Osteocyte (in vitro differentiated cells): ENCODE results near the gene CDK8. TPM values are rescaled to one million over a fixed set of nuclear protein-coding genes. Genes with fewer than 3 reads are reported as not detected.

Source experiments
- DNase-seq: peaks from one replicate; pipeline ENCODE4 v3.0.0; 2021; ENCODE audit warnings: mixed read lengths; ENCODE audit not compliant: unreplicated experiment; ENCODE audit errors: extremely low spot score
- H3K27ac Mint-ChIP-seq: one replicate; pipeline ENCODE4 v1.8.0; 2021; ENCODE audit warnings: mild to moderate bottlenecking, mixed read lengths; ENCODE audit not compliant: unreplicated experiment
- H3K27me3 Mint-ChIP-seq: one replicate; pipeline ENCODE4 v1.8.0; 2021; ENCODE audit warnings: mixed read lengths; ENCODE audit not compliant: unreplicated experiment
- H3K36me3 Mint-ChIP-seq: one replicate; pipeline ENCODE4 v1.8.0; 2021; ENCODE audit warnings: mixed read lengths; ENCODE audit not compliant: unreplicated experiment
- H3K4me1 Mint-ChIP-seq: one replicate; pipeline ENCODE4 v1.8.0; 2021; ENCODE audit warnings: mixed read lengths; ENCODE audit not compliant: unreplicated experiment
- H3K4me3 Mint-ChIP-seq: one replicate; pipeline ENCODE4 v1.8.0; 2021; ENCODE audit warnings: mild to moderate bottlenecking, moderate library complexity, mixed read lengths; ENCODE audit not compliant: unreplicated experiment
- H3K9me3 Mint-ChIP-seq: one replicate; pipeline ENCODE4 v1.8.0; 2021; ENCODE audit warnings: mixed read lengths; ENCODE audit not compliant: unreplicated experiment
- total RNA-seq: library from RNA; stranded (reverse); gene quantifications from 2 replicates; pipeline ENCODE4 v1.2.1, GENCODE V29; 2021
- TF ChIP-seq, protein P1 (sequence below): fragments of 200-600 bp; sonication (generic); IDR thresholded peaks from 2 replicates; pipeline ENCODE4 v1.5.0; 2021; ENCODE audit warnings: antibody characterized with exemption, mild to moderate bottlenecking, moderate library complexity

CDK8 gene
- total RNA-seq, 1 donor from 2014 or later, result 12.2 TPM

DNA sequence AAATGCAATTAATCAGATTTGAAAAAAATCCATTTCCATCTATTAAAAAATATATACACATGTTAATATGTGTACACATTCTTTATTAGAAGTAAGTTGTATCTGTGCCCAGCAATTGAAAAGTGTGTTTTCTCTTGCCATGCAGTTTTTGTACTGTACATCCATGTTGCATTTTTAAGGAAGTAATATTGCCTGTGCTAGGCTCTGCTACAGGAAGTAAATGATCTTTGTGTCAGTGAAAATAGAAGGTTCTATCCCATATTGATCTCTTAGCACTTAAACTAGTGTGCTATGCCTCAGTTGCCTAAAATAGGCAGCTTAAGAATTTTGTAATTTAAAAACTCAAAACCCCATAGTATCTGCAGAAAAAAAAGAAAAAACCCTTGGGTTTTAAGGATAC lies 122.5 kb downstream of the CDK8 start:
- H3K9me3 Mint-ChIP-seq, result no peaks in the 10 kb centered on the region
- no peaks in the 10 kb centered on the region for H3K36me3 Mint-ChIP-seq
- H3K4me1 Mint-ChIP-seq, result no peaks in the 10 kb centered on the region
- H3K27me3 Mint-ChIP-seq, result no peaks in the 10 kb centered on the region
- no peak for DNase-seq
- no peak overlapping the region for H3K4me3 Mint-ChIP-seq
- TF ChIP-seq, protein P1, sequence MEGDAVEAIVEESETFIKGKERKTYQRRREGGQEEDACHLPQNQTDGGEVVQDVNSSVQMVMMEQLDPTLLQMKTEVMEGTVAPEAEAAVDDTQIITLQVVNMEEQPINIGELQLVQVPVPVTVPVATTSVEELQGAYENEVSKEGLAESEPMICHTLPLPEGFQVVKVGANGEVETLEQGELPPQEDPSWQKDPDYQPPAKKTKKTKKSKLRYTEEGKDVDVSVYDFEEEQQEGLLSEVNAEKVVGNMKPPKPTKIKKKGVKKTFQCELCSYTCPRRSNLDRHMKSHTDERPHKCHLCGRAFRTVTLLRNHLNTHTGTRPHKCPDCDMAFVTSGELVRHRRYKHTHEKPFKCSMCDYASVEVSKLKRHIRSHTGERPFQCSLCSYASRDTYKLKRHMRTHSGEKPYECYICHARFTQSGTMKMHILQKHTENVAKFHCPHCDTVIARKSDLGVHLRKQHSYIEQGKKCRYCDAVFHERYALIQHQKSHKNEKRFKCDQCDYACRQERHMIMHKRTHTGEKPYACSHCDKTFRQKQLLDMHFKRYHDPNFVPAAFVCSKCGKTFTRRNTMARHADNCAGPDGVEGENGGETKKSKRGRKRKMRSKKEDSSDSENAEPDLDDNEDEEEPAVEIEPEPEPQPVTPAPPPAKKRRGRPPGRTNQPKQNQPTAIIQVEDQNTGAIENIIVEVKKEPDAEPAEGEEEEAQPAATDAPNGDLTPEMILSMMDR, result no peak
- H3K27ac Mint-ChIP-seq, result no peak overlapping the region

DNA sequence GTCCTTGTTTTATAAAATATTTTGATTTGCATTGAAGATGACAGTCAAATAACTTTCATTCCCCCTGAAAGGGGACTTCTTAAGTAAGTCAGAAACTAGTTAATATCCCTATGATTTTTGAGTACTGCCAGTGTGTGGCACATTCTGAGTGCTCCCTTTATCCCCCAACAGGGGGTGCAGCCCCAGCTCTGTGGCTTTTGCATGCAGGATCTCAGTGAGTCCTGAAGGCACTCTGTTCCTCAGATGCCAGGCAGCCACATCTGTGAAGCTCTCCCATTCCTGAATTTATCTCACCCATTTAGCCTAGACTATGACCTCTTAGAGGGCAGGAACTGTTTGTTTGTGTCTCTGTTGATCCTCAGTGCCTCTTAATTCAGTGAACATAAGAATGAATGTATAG lies 123.1 kb downstream of the CDK8 start:
- no peak overlapping the region for H3K27ac Mint-ChIP-seq
- H3K9me3 Mint-ChIP-seq, result no peaks in the 10 kb centered on the region
- no peaks in the 10 kb centered on the region for H3K36me3 Mint-ChIP-seq
- no peak overlapping the region for H3K4me3 Mint-ChIP-seq
- TF ChIP-seq, protein P1, result peak; percentile 36
- H3K4me1 Mint-ChIP-seq, result no peaks in the 10 kb centered on the region
- H3K27me3 Mint-ChIP-seq, result no peaks in the 10 kb centered on the region
- DNase-seq, result no peak

DNA sequence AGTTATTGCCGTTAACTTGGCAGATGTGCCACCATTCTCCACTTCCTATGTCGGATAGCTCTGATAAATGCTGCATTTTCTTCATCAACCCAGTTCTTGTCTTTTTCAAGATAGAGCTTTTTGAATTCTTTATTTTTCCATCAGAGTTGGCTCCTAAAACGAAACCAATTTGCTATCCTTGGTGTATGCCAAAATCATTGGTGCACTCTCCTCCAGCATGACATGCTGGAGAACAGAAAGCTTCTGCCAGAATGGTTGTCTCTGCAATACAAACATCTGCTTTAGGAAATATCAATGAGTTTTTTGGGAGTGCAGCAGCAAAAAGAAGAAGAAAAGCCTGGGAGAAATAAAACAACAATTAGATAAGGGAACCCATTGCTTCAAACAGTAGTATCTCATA lies 124.2 kb downstream of the CDK8 start:
- TF ChIP-seq, protein P1, result no peak
- H3K4me3 Mint-ChIP-seq, result no peak overlapping the region
- H3K27me3 Mint-ChIP-seq, result no peaks in the 10 kb centered on the region
- H3K36me3 Mint-ChIP-seq, result peaks cover 3% of the 10 kb centered on the region
- no peaks in the 10 kb centered on the region for H3K4me1 Mint-ChIP-seq
- DNase-seq, result no peak
- no peak overlapping the region for H3K27ac Mint-ChIP-seq
- H3K9me3 Mint-ChIP-seq, result no peaks in the 10 kb centered on the region

DNA sequence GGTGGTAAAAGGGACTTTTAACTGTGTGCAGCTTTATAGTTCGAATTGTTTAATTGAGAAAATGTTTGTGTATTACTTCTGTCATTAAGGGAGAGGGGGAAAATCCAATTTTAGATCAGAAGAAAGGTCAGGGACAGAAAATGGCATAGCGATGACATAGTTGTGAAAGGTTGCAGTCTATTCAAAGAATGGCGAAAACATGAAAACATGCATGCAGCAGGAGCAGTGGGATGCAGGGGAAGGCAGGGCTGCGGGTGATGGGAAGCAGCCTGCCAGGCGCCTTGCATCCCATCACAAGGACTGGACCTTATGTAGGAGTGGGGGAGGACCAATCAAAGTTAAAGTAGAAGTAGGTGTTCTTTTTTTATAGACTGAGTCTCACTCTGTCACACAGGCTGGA lies 125.9 kb downstream of the CDK8 start:
- peaks cover 4% of the 10 kb centered on the region for H3K36me3 Mint-ChIP-seq
- no peak overlapping the region for H3K4me3 Mint-ChIP-seq
- TF ChIP-seq, protein P1, result no peak
- no peaks in the 10 kb centered on the region for H3K9me3 Mint-ChIP-seq
- H3K4me1 Mint-ChIP-seq, result no peaks in the 10 kb centered on the region
- no peak for DNase-seq
- H3K27ac Mint-ChIP-seq, result no peak overlapping the region
- H3K27me3 Mint-ChIP-seq, result no peaks in the 10 kb centered on the region

DNA sequence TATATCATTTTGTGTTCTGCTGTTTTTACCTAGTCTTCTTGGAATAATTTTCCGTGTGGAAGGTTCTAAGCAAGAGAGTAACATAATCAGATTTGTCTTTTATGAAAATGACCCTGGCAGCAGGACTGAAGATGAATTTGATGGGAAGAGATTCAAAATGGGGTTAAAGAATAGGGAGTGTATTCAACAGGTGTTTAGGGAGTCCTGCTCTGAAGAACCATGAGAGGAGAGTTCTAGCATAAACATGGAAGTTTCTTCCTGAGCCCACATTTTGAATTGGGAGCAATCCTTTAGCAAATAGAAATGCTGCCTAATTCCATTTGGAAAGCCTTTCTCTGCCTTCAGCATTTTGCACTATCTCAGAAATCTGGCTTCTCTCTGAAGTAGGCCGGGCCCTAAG lies 127.0 kb downstream of the CDK8 start:
- H3K27ac Mint-ChIP-seq, result no peak overlapping the region
- no peak for DNase-seq
- TF ChIP-seq, protein P1, result no peak
- H3K4me3 Mint-ChIP-seq, result no peak overlapping the region
- no peaks in the 10 kb centered on the region for H3K9me3 Mint-ChIP-seq
- H3K4me1 Mint-ChIP-seq, result no peaks in the 10 kb centered on the region
- H3K27me3 Mint-ChIP-seq, result no peaks in the 10 kb centered on the region
- peaks cover 7% of the 10 kb centered on the region for H3K36me3 Mint-ChIP-seq
